ENCODE data around the gene RAB5A.
"Not testable (repeated sequence)": the region's sequence is repeated elsewhere in the genome, so short reads cannot be mapped to it uniquely, and the experiment has no call there.

Gene RAB5A

GRCh38 chr3:20028905-20029331, 82.0 kb downstream of the RAB5A start:
- DNase-seq (ENCODE audit: low read depth): no peak

DNA sequence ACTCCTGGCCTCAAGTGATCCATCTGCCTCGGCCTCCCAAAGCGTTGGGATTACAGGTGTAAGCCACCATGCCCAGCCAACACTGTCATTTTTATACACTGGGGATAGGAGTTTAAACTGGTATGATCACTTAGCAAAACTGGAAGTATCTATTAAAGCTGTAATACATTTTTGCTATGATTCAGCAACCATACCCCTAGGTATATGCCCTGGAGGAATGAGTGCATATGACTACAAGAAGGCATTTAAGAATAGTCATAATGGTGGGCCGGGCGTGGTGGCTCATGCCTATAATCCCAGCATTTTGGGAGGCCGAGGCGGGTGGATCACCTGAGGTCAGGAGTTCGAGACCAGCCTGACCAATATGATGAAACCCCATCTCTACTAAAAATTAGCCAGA, 85.0 kb downstream of the RAB5A start:
- DNase-seq (ENCODE audit: low read depth): not testable (repeated sequence)

All from T-helper 22 cell (primary cell).